ENCODE data around the gene KAT6B. TPM values are rescaled to one million over a fixed set of nuclear protein-coding genes. Genes with fewer than 3 reads are reported as not detected.
A peak's percentile ranks its signal among the peaks of the same experiment; 100 is the strongest.

Gene KAT6B
- total RNA-seq, 2 experiments from 2014 or later = 22.8 to 24.8 TPM

DNA sequence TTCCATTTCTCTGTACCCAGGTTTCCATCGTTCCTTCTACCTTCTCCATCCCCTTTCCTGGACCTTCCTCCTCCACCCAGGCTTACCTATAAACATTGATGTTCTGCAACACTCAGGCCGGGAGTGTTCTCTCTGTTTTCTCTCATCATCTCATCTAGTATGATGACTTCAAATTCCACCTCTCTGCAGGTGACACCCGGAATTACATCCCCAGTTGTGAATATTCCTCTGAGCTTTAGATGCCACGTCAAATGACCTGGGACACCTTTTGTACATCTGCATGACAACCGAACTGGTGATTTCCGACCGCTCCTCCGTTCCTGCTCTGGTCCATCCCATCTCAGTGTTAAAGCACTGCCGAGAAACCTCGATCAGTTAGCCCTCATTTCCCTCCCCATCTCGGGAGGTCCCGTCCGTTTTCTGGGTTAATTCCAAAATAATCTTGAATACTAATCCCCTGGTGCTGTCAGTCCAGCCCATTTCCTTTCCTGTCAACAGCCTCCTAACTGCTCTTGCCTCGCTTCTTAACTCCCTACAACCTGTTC lies 208.4 kb downstream of the KAT6B start:
- DNase-seq = no peak
- TF ChIP-seq, protein P1, sequence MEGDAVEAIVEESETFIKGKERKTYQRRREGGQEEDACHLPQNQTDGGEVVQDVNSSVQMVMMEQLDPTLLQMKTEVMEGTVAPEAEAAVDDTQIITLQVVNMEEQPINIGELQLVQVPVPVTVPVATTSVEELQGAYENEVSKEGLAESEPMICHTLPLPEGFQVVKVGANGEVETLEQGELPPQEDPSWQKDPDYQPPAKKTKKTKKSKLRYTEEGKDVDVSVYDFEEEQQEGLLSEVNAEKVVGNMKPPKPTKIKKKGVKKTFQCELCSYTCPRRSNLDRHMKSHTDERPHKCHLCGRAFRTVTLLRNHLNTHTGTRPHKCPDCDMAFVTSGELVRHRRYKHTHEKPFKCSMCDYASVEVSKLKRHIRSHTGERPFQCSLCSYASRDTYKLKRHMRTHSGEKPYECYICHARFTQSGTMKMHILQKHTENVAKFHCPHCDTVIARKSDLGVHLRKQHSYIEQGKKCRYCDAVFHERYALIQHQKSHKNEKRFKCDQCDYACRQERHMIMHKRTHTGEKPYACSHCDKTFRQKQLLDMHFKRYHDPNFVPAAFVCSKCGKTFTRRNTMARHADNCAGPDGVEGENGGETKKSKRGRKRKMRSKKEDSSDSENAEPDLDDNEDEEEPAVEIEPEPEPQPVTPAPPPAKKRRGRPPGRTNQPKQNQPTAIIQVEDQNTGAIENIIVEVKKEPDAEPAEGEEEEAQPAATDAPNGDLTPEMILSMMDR (IDR thresholded peaks at IDR 0.05) = peak; percentile 5
- Mint-ChIP-seq H3K9me3 (peaks cover 9% of the 10 kb centered on the region), H3K4me3 (peak overlapping the region; percentile 4), H3K27me3 (no peaks in the 10 kb centered on the region), H3K36me3 (ENCODE audit: low read depth) (peaks cover 30% of the 10 kb centered on the region), H3K27ac (peak overlapping the region; percentile 89), H3K4me1 (ENCODE audit: low read depth) (peaks cover 63% of the 10 kb centered on the region)
- ChIA-PET CTCF (interaction anchor here (1.0 to 3.2 kb wide), 4 partner anchors 8 to 65 kb away, joined by 3 to 16 read pairs (median 4); no protein-coding TSS in a partner anchor), POLR2A (interaction anchor here (1.1 kb wide), 1 partner anchor 8 kb away, joined by 3 read pairs; no protein-coding TSS in a partner anchor)
- intact Hi-C loops (cut with micrococcal nuclease) = no loop called here
- ATAC-seq = no peak

DNA sequence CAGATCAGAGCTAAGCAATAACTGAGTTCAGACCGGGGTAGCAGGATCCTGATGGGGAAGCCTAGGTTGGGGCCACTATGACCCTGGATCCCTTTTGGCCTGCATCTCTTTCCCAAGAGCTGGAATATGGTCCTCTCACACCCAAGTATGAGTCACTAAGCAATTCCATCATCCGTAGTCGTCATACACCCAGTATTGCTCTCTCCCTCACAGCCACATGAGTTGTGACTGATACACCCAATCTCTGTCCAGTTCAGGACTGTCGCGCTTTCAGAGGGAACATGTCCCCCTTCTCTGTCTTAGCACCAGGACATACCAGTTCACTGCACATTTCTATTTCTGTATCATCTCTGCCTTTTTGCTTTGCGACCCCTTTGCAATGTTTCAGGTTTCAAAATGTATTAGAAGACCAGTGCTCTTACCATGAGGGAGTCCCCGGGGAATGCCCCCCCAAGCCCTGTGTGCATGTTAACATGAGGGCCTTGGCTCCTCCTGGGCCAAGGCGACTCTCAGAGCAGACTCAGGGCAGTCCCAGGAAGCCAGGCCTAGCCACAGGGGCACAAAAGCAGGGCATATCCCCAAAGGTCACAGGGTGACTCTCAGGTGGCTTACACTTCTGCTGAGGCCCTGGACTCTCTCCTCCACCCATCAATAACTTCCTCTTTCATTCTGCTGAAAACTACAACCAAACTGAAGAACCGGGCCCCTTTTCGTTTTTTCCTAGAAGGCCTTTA lies 209.7 kb downstream of the KAT6B start:
- peaks cover 66% of the 10 kb centered on the region for H3K4me1 Mint-ChIP-seq (ENCODE audit: low read depth)
- CTCF ChIA-PET = interaction anchor here (3.2 kb wide), 1 partner anchor 15 kb away, joined by 16 read pairs; no protein-coding TSS in a partner anchor
- peaks cover 9% of the 10 kb centered on the region for H3K9me3 Mint-ChIP-seq
- no peaks in the 10 kb centered on the region for H3K27me3 Mint-ChIP-seq
- peak overlapping the region; percentile 89 for H3K27ac Mint-ChIP-seq
- TF ChIP-seq, protein P1 (IDR thresholded peaks at IDR 0.05) = no peak
- intact Hi-C loops (cut with micrococcal nuclease) = no loop called here
- H3K36me3 Mint-ChIP-seq (ENCODE audit: low read depth) = peaks cover 20% of the 10 kb centered on the region
- DNase-seq = peak; percentile 85
- POLR2A ChIA-PET = no interaction called here
- peak; percentile 82 for ATAC-seq
- H3K4me3 Mint-ChIP-seq = no peak overlapping the region

DNA sequence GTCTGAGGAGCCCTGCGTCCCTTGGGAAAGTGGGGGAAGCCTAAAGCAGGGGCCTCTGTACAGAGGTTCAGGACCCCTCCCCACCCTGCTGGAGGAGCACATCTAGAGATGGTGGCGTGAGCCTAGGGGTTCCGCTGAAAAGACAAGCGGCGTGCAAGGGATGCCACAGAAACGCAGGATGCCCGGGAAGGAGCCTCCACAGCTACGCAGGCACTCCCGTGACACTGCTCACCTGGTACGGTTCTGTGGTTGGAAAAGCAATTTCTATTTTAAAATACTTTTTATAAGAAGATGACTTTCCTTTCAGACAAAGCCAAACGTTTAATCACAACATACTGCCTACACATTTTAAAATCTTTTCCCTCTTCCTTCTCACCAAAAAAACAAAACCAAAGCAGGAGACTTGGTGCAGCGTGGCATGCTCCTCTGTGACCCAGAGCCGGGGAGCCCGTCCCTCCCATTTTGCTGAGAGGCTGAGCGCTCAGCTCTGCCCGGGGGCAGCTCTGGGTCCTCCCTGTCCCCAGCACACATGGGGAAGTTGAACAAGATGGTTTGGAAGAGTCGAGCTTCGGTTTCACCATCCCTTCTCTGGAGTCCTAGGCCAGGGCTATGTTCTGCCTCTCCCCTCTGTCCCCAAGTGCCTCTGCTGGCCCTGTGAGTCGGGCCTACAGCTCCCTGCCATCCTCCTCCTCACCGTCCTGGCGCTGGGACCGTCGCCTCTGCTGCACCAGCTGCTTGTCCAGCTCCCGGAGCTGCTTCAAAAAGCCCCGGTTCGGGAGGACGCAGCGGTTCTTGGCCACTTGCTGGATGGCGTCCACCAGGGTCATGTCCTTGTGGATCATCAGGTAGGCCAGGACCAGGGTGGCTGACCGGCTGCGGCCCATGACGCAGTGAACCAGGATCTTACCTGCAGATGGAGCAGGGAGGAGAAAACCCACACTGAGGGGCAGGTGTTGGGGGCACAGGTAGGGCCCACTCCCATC lies 211.1 kb downstream of the KAT6B start:
- CTCF ChIA-PET = interaction anchor here (1.5 kb wide), 1 partner anchor 16 kb away, joined by 6 read pairs; no protein-coding TSS in a partner anchor
- DNase-seq = no peak
- ATAC-seq = no peak
- Mint-ChIP-seq H3K27me3 (no peaks in the 10 kb centered on the region), H3K27ac (peak overlapping the region; percentile 89), H3K4me3 (no peak overlapping the region), H3K9me3 (peaks cover 9% of the 10 kb centered on the region), H3K36me3 (ENCODE audit: low read depth) (peaks cover 19% of the 10 kb centered on the region), H3K4me1 (ENCODE audit: low read depth) (peaks cover 71% of the 10 kb centered on the region)
- TF ChIP-seq, protein P1 (IDR thresholded peaks at IDR 0.05) = no peak
- intact Hi-C loops (cut with micrococcal nuclease) = no loop called here
- POLR2A ChIA-PET = interaction anchor here (1.2 kb wide), 1 partner anchor 22 kb away, joined by 3 read pairs; no protein-coding TSS in a partner anchor

DNA sequence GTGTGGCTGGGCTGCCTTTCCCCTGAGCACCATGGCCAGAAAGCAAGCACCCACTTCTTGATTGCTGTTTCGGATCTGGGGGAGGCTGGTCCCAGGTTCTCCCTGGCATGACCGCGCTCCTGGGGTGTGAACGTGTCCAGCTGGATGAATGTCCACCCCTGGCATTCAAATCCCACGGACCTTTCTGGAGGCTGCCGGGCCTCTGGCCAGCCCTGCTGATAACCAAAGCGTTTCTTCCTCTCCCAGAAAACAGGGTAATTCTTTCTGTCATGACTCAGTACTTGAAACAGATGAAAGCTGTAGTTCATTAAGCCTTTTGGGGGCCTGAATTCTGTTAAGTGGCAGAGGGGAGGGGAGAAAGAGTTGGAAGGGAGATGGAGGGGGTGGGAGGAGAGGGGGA lies 211.9 kb downstream of the KAT6B start:
- intact Hi-C loops (cut with micrococcal nuclease) = no loop called here
- ATAC-seq = no peak
- ChIA-PET POLR2A (interaction anchor here (1.2 to 1.7 kb wide), 2 partner anchors 16 to 21 kb away, joined by 3 read pairs; no protein-coding TSS in a partner anchor), CTCF (interaction anchor here (1.0 to 1.5 kb wide), 2 partner anchors 17 to 62 kb away, joined by 5 to 6 read pairs; no protein-coding TSS in a partner anchor)
- no peak overlapping the region for H3K4me3 Mint-ChIP-seq
- peaks cover 17% of the 10 kb centered on the region for H3K36me3 Mint-ChIP-seq (ENCODE audit: low read depth)
- TF ChIP-seq, protein P1 (IDR thresholded peaks at IDR 0.05) = no peak
- peaks cover 70% of the 10 kb centered on the region for H3K4me1 Mint-ChIP-seq (ENCODE audit: low read depth)
- H3K27me3 Mint-ChIP-seq = no peaks in the 10 kb centered on the region
- peaks cover 9% of the 10 kb centered on the region for H3K9me3 Mint-ChIP-seq
- no peak for DNase-seq
- peak overlapping the region; percentile 30 for H3K27ac Mint-ChIP-seq

All from activated CD8-positive, alpha-beta T cell treated with anti-CD3 and anti-CD28 coated beads for 36 hours (primary cell).